ENCODE data around the gene PPP2R5C.

- TF ChIP-seq POLR2A (IDR thresholded peaks at IDR 0.05) (peak in 3 of 4 donors; percentile 78 to 93 (median 89)), CTCF (IDR thresholded peaks at IDR 0.05) (peak in 1 of 6 experiments; percentile 27), POLR2AphosphoS5 (IDR thresholded peaks at IDR 0.05) (peak; percentile 92 to 96), EP300 (IDR thresholded peaks at IDR 0.05) (no peak)
Observed at GRCh38 chr14:101761032-101761880, at the start of gene PPP2R5C.

All from upper lobe of left lung (tissue), 4 donors.